Measurements from ENCODE around the gene DCTD. TPM values are rescaled to one million over a fixed set of nuclear protein-coding genes. Genes with fewer than 3 reads are reported as not detected.

Gene DCTD
- total and polyA plus RNA-seq, 8 donors = 3.5 to 90.6 (median 59.9) TPM

DNA sequence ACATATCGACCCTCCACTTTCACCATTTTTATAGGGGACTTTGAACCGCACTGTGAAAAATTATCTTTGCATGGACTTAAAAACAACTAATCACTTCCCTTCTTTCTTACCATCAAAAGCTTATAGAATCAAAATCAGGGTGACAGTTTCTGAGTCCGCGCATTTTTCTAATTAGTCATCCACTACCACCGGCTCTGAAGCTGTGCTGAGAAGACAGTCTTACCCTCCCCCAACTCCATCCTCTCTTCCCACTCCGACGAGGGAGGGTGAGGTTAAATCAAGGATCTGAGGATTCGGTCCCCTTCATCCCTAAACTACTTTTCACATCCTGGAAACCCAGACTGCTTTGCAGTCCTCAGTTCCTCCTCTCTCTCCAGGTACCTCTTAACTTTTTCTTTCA is 4.2 kb downstream of the DCTD start:
- intact Hi-C loops (cut with DNase I; ENCODE audit: low total_unique reads) = no loop called here
- H3K4me1 ChIP-seq = peaks cover 8 to 42% (median 24%) of the 10 kb centered on the region in 4 donors
- H3K27ac ChIP-seq = no peak overlapping the region
- no peak for TF ChIP-seq POLR2A (IDR thresholded peaks at IDR 0.05)
- no peak for TF ChIP-seq EP300 (IDR thresholded peaks at IDR 0.05)
- TF ChIP-seq CTCF (IDR thresholded peaks at IDR 0.05) = no peak
- no peak for TF ChIP-seq POLR2AphosphoS5 (IDR thresholded peaks at IDR 0.05)
- WGBS, 5 donors = 84 to 92% (median 92%) methylated on average over 8 of the region's 8 CpGs
- H3K4me3 ChIP-seq = no peak overlapping the region
- H3K27me3 ChIP-seq = no peaks in the 10 kb centered on the region
- H3K9me3 ChIP-seq = no peaks in the 10 kb centered on the region
- DNase-seq = no peak
- H3K36me3 ChIP-seq = peaks cover 17 to 65% (median 60%) of the 10 kb centered on the region in 4 donors

DNA sequence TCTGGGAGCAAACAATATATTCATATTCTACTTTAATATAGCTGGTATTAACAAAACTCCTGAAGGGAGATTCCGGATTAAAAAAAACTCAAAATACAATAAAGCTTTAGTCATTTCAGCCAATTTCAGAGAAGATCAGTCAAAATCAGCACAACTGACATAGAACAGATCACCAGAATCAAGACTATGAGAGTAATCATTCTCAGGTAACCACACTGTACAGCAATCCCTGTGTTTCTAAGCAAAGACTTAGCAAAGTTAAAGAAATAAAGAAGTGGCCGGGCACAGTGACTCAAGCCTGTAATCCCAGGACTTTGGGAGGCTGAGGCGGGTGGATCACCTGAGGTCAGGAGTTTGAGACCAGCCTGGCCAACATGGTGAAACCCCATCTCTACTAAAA is 9.1 kb downstream of the DCTD start:
- H3K4me3 ChIP-seq = no peak overlapping the region
- H3K27ac ChIP-seq = no peak overlapping the region
- TF ChIP-seq POLR2A (IDR thresholded peaks at IDR 0.05) (no peak), EP300 (IDR thresholded peaks at IDR 0.05) (no peak), CTCF (IDR thresholded peaks at IDR 0.05) (no peak), POLR2AphosphoS5 (IDR thresholded peaks at IDR 0.05) (no peak)
- H3K9me3 ChIP-seq = no peaks in the 10 kb centered on the region
- peaks cover 6 to 43% (median 16%) of the 10 kb centered on the region in 4 donors for H3K4me1 ChIP-seq
- H3K27me3 ChIP-seq = no peaks in the 10 kb centered on the region
- intact Hi-C loops (cut with DNase I; ENCODE audit: low total_unique reads) = no loop called here
- WGBS, 5 donors = 89 to 95% (median 93%) methylated on average over 3 of the region's 3 CpGs
- no peak for DNase-seq
- peaks cover 4 to 83% (median 79%) of the 10 kb centered on the region in 4 donors for H3K36me3 ChIP-seq

DNA sequence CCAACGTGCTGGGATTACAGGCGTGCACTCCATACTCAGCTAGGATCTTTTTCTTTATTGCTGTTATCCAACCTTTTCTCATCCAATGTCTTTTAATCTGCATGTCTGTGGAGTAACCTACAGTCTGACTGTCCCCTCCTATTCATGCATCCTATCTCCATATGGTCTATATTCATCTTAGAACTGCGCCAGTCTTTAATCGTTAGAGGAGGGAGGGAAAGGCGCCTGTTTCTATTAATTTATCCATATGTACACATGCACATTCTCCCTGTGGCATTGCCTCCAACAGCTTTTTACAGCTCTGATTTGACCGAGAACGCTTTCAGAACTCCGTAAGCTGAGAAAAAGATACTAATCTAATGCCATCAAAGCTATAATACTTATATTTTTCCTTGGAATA is 9.8 kb downstream of the DCTD start:
- TF ChIP-seq POLR2A (IDR thresholded peaks at IDR 0.05) (no peak), POLR2AphosphoS5 (IDR thresholded peaks at IDR 0.05) (no peak), CTCF (IDR thresholded peaks at IDR 0.05) (no peak), EP300 (IDR thresholded peaks at IDR 0.05) (no peak)
- no peak for DNase-seq
- Histone ChIP-seq H3K27me3 (no peaks in the 10 kb centered on the region), H3K9me3 (no peaks in the 10 kb centered on the region), H3K4me3 (no peak overlapping the region), H3K4me1 (peaks cover 6 to 36% (median 13%) of the 10 kb centered on the region in 4 donors), H3K36me3 (peaks cover 0 to 83% (median 79%) of the 10 kb centered on the region in 4 donors), H3K27ac (no peak overlapping the region)
- 94 to 99% (median 96%) methylated on average over 8 of the region's 8 CpGs for WGBS, 5 donors
- intact Hi-C loops (cut with DNase I; ENCODE audit: low total_unique reads) = no loop called here

- no peak overlapping the region for H3K4me3 ChIP-seq
- intact Hi-C loops (cut with DNase I; ENCODE audit: low total_unique reads) = no loop called here
- peaks cover 0 to 83% (median 78%) of the 10 kb centered on the region in 4 donors for H3K36me3 ChIP-seq
- no peaks in the 10 kb centered on the region for H3K9me3 ChIP-seq
- WGBS, 5 donors = 74 to 89% (median 88%) methylated on average over 4 of the region's 4 CpGs
- no peaks in the 10 kb centered on the region for H3K27me3 ChIP-seq
- DNase-seq = no peak
- no peak overlapping the region for H3K27ac ChIP-seq
- TF ChIP-seq EP300 (IDR thresholded peaks at IDR 0.05) = no peak
- TF ChIP-seq POLR2A (IDR thresholded peaks at IDR 0.05) = no peak
- no peak for TF ChIP-seq POLR2AphosphoS5 (IDR thresholded peaks at IDR 0.05)
- peaks cover 6 to 36% (median 12%) of the 10 kb centered on the region in 4 donors for H3K4me1 ChIP-seq
Observed at GRCh38 chr4:182906786-182907185, 10.4 kb downstream of the DCTD start.

- H3K27ac ChIP-seq = no peak overlapping the region
- DNase-seq = no peak
- H3K9me3 ChIP-seq = no peaks in the 10 kb centered on the region
- WGBS, 5 donors = 41 to 62% (median 47%) methylated on average over 10 of the region's 10 CpGs
- intact Hi-C loops (cut with DNase I; ENCODE audit: low total_unique reads) = no loop called here
- peaks cover 0 to 80% (median 78%) of the 10 kb centered on the region in 4 donors for H3K36me3 ChIP-seq
- TF ChIP-seq POLR2A (IDR thresholded peaks at IDR 0.05) (no peak), EP300 (IDR thresholded peaks at IDR 0.05) (no peak), POLR2AphosphoS5 (IDR thresholded peaks at IDR 0.05) (no peak), CTCF (IDR thresholded peaks at IDR 0.05) (no peak)
- no peak overlapping the region for H3K4me3 ChIP-seq
- peaks cover 6 to 30% (median 9%) of the 10 kb centered on the region in 4 donors for H3K4me1 ChIP-seq
- no peaks in the 10 kb centered on the region for H3K27me3 ChIP-seq
Observed at GRCh38 chr4:182905038-182905437, 12.1 kb downstream of the DCTD start.

Measured in stomach (tissue), 9 donors.